Effector CD8-positive, alpha-beta T cell (primary cell): ENCODE data around the gene COPS2.

Experiments
- DNase-seq: peaks from one replicate; lab custom pipeline; 2025; lab: John Stamatoyannopoulos, UW

COPS2 gene

GRCh38 chr15:49155834-49156627, 632 bp upstream of the COPS2 start:
- no peak for DNase-seq

GRCh38 chr15:49154799-49155109, 645 bp downstream of the COPS2 start:
- no peak for DNase-seq

GRCh38 chr15:49154359-49154758, 1.0 kb downstream of the COPS2 start:
- DNase-seq = no peak

- DNase-seq = no peak
Measured at GRCh38 chr15:49152552-49153312, 2.7 kb downstream of the COPS2 start.

- DNase-seq = no peak
Measured at GRCh38 chr15:49151831-49152230, 3.6 kb downstream of the COPS2 start.

GRCh38 chr15:49148727-49149126, 6.7 kb downstream of the COPS2 start:
- no peak for DNase-seq

GRCh38 chr15:49148298-49148697, 7.1 kb downstream of the COPS2 start:
- DNase-seq = no peak

GRCh38 chr15:49145651-49146609, 9.5 kb downstream of the COPS2 start:
- no peak for DNase-seq

GRCh38 chr15:49137861-49138260, 17.5 kb downstream of the COPS2 start:
- DNase-seq = no peak

- no peak for DNase-seq
Measured at GRCh38 chr15:49135911-49136310, 19.5 kb downstream of the COPS2 start.

- DNase-seq = no peak
Measured at GRCh38 chr15:49135342-49135857, 20.0 kb downstream of the COPS2 start.

GRCh38 chr15:49134683-49135341, 20.6 kb downstream of the COPS2 start:
- DNase-seq = no peak

GRCh38 chr15:49131403-49131802, 24.0 kb downstream of the COPS2 start:
- DNase-seq = no peak

GRCh38 chr15:49124371-49124770, 31.0 kb downstream of the COPS2 start:
- DNase-seq = no peak

GRCh38 chr15:49122541-49123062, 32.8 kb downstream of the COPS2 start:
- DNase-seq = no peak

GRCh38 chr15:49121901-49122300, 33.5 kb downstream of the COPS2 start:
- no peak for DNase-seq

- no peak for DNase-seq
Measured at GRCh38 chr15:49120832-49121231, 34.6 kb downstream of the COPS2 start.

- no peak for DNase-seq
Measured at GRCh38 chr15:49116108-49116857, 39.1 kb downstream of the COPS2 start.

- DNase-seq = no peak
Measured at GRCh38 chr15:49115062-49115461, 40.3 kb downstream of the COPS2 start.

- DNase-seq = no peak
Measured at GRCh38 chr15:49110158-49110944, 45.0 kb downstream of the COPS2 start.
